NCI-H1694 (cell line): ENCODE measurements around the gene APC2.
"Not testable (repeated sequence)": the region's sequence is repeated elsewhere in the genome, so short reads cannot be mapped to it uniquely, and the experiment has no call there.

Experiments used
- DNase-seq: peaks from one replicate; lab custom pipeline; 2025; lab: John Stamatoyannopoulos, UW

The APC2 gene

DNA sequence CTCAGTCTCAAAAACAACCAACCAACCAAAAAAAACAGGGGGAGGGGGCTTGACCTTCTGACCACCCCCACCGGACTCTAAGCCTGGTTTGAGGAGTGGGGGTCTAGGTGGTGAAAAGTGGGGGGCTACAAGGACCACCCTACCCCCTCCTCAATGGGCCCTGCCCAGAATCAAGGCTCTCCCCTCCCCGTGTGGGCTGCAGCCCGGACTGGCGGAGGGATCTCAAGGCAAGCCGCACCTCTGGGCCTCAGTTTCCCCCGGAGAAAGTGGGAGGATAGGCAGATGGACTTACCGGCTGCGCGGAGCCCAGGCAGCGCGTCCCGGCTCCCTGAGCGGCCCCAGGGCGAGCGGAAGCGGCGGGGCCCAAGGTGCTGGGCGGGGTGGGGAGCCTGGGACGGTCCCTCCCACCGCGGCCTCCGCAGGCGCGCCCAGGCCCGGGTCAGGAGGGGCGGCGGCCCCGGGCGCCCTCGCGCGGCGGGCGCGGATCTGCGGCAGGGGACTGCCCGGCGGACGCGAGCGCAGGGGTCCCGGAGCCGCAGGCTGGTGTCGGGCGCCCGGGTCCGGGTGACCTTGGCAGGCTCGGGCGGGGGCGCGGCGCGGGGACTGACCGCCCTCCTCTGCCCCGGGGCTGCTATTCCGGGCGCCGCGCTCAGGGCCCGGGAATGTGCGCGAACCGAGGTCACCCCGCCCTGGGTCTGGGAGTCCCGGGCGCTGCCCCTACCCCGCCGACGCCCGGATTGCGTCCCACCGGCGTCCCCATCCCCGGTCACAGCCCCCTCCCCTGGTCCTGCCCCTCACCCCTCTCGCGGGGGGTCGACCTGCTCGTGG, 63.0 kb downstream of the APC2 start, which contains the start of gene ADAMTSL5:
Gene ADAMTSL5, minus strand, starts transcription at position 349 of the 828 bp plus-strand sequence. CDS start 2,076 bp downstream, outside the sequence.
- DNase-seq = no peak

- no peak for DNase-seq
These were observed 63.8 kb downstream of the APC2 start for GRCh38 chr19:1513499-1514294.

DNA sequence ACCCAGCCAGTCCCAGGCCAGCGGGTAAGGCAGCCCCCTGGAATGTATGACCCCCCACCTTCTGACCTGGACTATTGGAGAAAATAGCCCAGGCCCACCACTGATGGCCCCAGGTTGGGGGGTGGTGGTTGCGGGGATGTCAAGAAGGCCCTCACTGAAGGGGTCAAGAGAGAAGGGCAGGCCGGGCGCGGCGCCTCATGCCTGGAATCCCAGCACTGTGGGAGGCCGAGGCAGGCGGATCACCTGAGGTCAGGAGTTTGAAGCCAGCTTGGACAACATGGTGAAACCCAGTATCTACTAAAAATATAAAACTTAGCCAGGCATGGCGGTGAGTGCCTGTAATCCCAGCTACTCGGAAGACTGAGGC, 64.4 kb downstream of the APC2 start:
- no peak for DNase-seq

GRCh38 chr19:1514986-1515721, 65.2 kb downstream of the APC2 start:
- no peak for DNase-seq

GRCh38 chr19:1516395-1516753, 66.5 kb downstream of the APC2 start:
- no peak for DNase-seq

DNA sequence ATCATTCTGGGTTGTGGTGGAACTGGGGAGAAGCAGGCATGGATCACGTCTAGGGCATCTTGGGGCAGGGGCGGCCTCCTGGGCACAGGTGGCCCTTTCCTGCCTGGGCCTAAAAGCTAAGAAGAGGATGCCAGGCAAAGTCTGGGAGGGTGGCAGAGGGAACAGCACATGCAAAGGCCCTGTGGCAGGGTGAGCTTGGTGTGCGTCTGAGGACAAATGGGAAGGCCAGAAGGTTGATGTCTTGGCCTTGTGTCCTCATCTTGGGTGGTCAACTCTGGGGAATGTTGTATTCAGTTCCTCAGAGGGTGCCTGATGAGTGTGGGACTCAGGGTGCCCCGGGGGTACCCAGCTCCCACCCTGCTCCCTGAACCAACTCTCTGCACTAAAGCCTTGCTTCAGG, 68.5 kb downstream of the APC2 start:
- DNase-seq = no peak

- DNase-seq = not testable (repeated sequence)
These were observed 69.9 kb downstream of the APC2 start for GRCh38 chr19:1519802-1520201.

DNA sequence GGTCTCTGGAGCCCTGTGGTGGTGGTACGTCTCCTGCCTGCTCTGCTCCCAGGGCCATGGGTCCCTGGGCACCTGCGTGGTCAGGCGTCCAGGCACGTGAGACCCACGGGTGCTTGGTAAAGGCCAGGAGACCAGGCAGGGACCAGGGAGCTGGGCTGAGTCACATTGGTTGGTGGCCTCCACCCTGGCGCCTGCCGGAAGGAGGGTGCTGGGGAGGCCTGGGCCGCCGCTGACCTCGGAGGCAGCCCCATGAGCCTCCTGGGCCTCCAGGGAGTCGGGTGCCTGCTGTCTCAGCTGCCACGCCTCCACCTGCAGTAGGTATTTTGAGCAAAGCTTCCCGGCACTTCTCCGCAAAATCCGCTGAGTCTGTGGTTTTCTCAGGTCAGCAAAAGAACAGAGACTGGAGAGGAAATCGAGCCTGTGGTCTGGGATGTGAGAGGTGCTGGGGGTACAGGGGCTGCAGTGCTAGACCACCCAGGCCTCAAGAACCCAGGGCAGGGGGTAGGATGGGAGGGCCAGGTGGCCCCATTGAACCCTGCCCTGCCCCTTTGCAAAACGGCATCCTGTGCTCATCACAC, 70.4 kb downstream of the APC2 start:
- no peak for DNase-seq

GRCh38 chr19:1521636-1522035, 71.7 kb downstream of the APC2 start:
- DNase-seq = no peak

DNA sequence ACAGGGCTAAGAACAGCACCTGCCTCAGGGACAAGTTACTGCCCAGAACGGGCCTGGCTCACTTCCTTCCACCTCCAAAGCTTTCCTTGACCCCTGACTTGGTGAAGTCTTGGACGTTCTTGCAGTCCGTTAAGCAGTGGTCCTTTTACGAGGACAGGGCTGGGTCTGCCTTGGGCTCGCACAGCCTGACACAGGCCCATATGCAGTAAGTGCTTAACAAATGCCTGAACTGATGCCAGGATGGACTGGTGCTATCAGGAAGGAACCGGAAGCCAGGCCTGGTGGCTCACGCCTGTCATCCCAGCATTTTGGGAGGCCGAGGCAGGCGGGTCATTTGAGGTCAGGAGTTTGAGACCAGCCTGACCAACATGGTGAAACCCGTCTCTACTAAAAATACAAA, 72.1 kb downstream of the APC2 start:
- DNase-seq = no peak

GRCh38 chr19:1522838-1523237, 72.9 kb downstream of the APC2 start:
- DNase-seq = no peak
